GM13977 (cell line): ENCODE results near the gene ACP6.

Experiments
- DNase-seq: peaks from one replicate; pipeline ENCODE4 v3.0.0; 2012; ENCODE audit warnings: low spot score
- CTCF ChIP-seq: IDR thresholded peaks from 2 replicates; pipeline ENCODE4 v1.5.1; 2012; ENCODE audit warnings: mild to moderate bottlenecking, control low read depth; ENCODE audit not compliant: insufficient read depth; ENCODE audit errors: extremely low read depth, missing control alignments
- in situ Hi-C: fragments of 300-500 bp; cut with MboI; formaldehyde crosslinking; loops from one replicate; pipeline ENCODE4 v1.12.0; 2022; ENCODE audit warnings: low sequenced_read_pairs, low pct_unique_long_range_greater_than_20kb, mixed read lengths, inconsistent platforms; ENCODE audit not compliant: unreplicated experiment

ACP6 gene

GRCh38 chr1:147609358-147609757 lies 61.0 kb downstream of the ACP6 start:
- in situ Hi-C loops = no loop called here
- no peak for DNase-seq
- TF ChIP-seq CTCF = no peak

DNA sequence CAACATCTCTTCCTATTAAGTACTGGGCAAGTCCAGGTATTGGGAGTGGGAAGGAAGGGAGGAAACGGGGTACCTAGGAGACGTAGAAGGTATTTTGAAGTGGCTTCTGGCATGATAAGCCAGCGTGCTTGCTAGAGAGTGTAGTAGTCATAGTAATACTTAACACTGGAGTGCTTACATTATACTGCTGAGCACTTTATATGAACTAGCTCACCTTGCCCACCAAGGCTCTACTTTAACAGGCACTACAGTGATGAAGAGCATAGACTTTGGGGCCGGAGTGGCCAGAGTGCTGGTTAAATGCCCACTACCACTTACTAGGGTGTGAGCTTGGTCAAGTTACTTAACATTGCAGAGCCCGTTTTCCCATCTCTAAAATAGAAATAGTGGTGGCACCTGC lies 61.7 kb downstream of the ACP6 start:
- no peak for TF ChIP-seq CTCF
- in situ Hi-C loops = no loop called here
- DNase-seq = no peak

GRCh38 chr1:147605591-147605990 lies 64.7 kb downstream of the ACP6 start:
- no peak for TF ChIP-seq CTCF
- no peak for DNase-seq
- in situ Hi-C loops = no loop called here

DNA sequence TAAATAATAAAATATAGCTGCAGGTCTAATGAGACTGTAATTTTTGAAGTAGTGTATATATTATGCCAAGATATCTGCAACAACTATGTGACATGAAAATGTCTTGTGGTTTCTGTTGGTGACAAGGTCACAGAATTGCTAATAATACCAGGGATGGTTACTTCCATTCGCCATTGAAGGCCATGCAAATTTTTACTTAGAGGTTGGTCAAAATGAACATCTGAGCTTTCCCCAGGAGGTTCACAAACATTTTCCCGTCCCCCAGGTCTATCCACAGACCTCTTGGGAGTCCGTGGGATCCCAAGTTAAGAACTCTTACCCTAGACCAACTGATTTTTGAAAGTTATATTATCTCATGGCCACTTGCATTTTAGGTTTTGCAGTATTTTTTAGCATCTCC lies 66.3 kb downstream of the ACP6 start:
- no peak for TF ChIP-seq CTCF
- in situ Hi-C loops = no loop called here
- DNase-seq = no peak

DNA sequence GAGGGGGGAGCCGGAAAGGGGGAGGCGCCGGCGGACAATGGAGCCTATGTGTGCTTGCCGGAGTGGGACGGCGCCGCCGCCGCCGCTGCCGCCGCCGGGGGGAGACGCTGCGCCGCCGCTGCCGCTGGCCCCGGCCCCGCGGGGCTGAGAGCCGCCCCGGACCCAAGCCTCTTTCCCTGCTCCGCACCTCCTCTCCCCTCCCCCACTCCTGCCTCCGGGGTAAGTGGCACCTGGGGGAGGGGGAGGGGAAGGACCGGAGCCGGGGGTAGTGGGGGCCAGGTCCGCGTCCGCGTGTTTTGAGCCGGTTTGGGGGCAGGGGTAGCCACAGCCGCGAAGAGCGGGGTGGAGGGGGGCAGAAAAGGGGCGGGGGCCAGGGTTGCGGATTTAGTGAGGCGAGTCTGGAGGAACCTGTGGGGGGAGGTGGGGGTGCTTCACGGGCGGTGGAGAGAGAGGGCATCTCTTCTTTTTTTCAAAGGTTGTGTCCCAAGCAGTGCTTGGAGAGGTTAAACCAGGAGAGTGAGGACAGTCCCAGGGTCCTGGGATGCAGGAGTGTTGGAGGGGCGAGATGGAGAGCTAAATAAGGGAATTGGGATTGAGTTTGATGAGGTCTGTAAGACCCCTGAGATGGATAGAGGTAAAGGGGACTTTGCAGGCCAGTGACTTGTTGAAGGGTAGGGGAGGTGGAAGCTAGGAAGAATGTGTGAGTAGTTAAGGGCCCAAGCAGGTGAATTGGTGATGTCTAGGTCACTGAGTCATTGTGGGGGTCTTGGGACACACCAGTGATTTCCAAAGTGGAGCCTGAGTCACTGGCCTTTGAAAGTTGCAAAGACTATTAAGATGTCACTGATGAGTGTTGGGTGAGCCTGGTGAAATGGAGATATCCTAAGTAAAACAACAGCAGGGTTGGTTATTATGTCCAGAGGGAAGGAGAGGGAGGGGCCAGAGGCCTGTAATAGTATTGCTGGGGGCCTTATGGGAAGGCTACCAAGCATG lies 69.9 kb downstream of the ACP6 start:
- TF ChIP-seq CTCF = peak; percentile 58
- DNase-seq = no peak
- in situ Hi-C loops = no loop called here

- TF ChIP-seq CTCF = no peak
- DNase-seq = peak; percentile 97
- in situ Hi-C loops = no loop called here
Measured at GRCh38 chr1:147599362-147600118, 70.8 kb downstream of the ACP6 start.
